GM23338 (cell line): ENCODE results near the gene DNAI2. TPM values are rescaled to one million over a fixed set of nuclear protein-coding genes. Genes with fewer than 3 reads are reported as not detected.

Source experiments
- ATAC-seq: fragments of 200-7000 bp; cut with Tn5 transposase; 3 replicates; pipeline ENCODE4 v1.9.1; 2020
- DNase-seq: peaks from one replicate; pipeline ENCODE4 v3.0.0-alpha.2; 2015; ENCODE audit warnings: low spot score
- H2AFZ ChIP-seq: fragments of 200-600 bp; sonication (generic); 2 replicates; pipeline ENCODE4 v1.8.0; 2016; ENCODE audit warnings: antibody characterized with exemption, mild to moderate bottlenecking, moderate library complexity
- H3F3A ChIP-seq: fragments of 200-600 bp; sonication (generic); replicated peaks from 2 replicates; pipeline ENCODE4 v1.8.0; 2017; ENCODE audit warnings: antibody characterized with exemption, mixed run types, low read depth
- H3K27ac ChIP-seq: fragments of 200-600 bp; sonication (generic); 2 replicates; pipeline ENCODE4 v1.6.1; 2016; ENCODE audit warnings: low read depth
- H3K27me3 ChIP-seq: fragments of 200-600 bp; sonication (generic); 2 replicates; pipeline ENCODE4 v1.8.0; 2016; ENCODE audit warnings: mild to moderate bottlenecking, mixed run types, moderate library complexity; ENCODE audit not compliant: insufficient read depth
- H3K36me3 ChIP-seq: fragments of 200-600 bp; sonication (generic); 2 replicates; pipeline ENCODE4 v1.8.0; 2016; ENCODE audit warnings: mild to moderate bottlenecking; ENCODE audit not compliant: insufficient read depth
- H3K4me1 ChIP-seq: fragments of 200-600 bp; sonication (generic); 2 replicates; pipeline ENCODE4 v1.8.0; 2016; ENCODE audit warnings: mild to moderate bottlenecking, moderate library complexity; ENCODE audit not compliant: insufficient read depth
- H3K4me2 ChIP-seq: fragments of 200-600 bp; sonication (generic); 2 replicates; pipeline ENCODE4 v1.7.1; 2017; ENCODE audit warnings: mixed run types
- H3K4me3 ChIP-seq: fragments of 200-600 bp; sonication (generic); 2 replicates; pipeline ENCODE4 v1.6.1; 2016; ENCODE audit warnings: mixed run types
- H3K79me2 ChIP-seq: fragments of 200-600 bp; sonication (generic); replicated peaks from 2 replicates; pipeline ENCODE4 v1.8.0; 2017; ENCODE audit warnings: mild to moderate bottlenecking; ENCODE audit not compliant: insufficient read depth
- H3K9me2 ChIP-seq: fragments of 200-600 bp; sonication (generic); 2 replicates; pipeline ENCODE4 v1.8.0; 2017; ENCODE audit not compliant: insufficient read depth
- H4K20me1 ChIP-seq: fragments of 200-600 bp; sonication (generic); replicated peaks from 2 replicates; pipeline ENCODE4 v1.8.0; 2017; ENCODE audit warnings: mild to moderate bottlenecking; ENCODE audit not compliant: insufficient read depth
- H3K27ac Mint-ChIP-seq: 2 replicates; pipeline ENCODE4 v1.8.0; 2020; ENCODE audit warnings: inconsistent platforms, mild to moderate bottlenecking, moderate library complexity, mixed read lengths
- H3K27me3 Mint-ChIP-seq: 3 replicates; pipeline ENCODE4 v1.8.0; 2022; ENCODE audit warnings: low read depth, mild to moderate bottlenecking, moderate library complexity, mixed read lengths, inconsistent platforms; ENCODE audit not compliant: insufficient read depth, poor library complexity
- H3K36me3 Mint-ChIP-seq: 3 replicates; pipeline ENCODE4 v1.8.0; 2021; ENCODE audit warnings: low read depth, mild to moderate bottlenecking, inconsistent platforms, moderate library complexity, mixed read lengths
- H3K4me1 Mint-ChIP-seq: 3 replicates; pipeline ENCODE4 v1.8.0; 2020; ENCODE audit warnings: mild to moderate bottlenecking, inconsistent platforms, mixed read lengths
- H3K4me3 Mint-ChIP-seq: 3 replicates; pipeline ENCODE4 v1.8.0; 2021; ENCODE audit warnings: moderate library complexity, mild to moderate bottlenecking, inconsistent platforms, mixed read lengths
- H3K9me3 Mint-ChIP-seq: 3 replicates; pipeline ENCODE4 v1.8.0; 2020; ENCODE audit warnings: moderate library complexity, mild to moderate bottlenecking, inconsistent platforms, mixed read lengths
- CREB1 ChIP-seq: fragments of 250-450 bp; sonication (Bioruptor Pico); IDR thresholded peaks from 2 replicates; pipeline ENCODE4 v1.5.0; 2020; ENCODE audit warnings: low read depth, mild to moderate bottlenecking, moderate library complexity
- EZH2phosphoT487 ChIP-seq: fragments of 200-600 bp; sonication (generic); IDR thresholded peaks from one replicate; pipeline ENCODE4 v1.8.1; 2018; ENCODE audit warnings: antibody characterized with exemption; ENCODE audit not compliant: unreplicated experiment
- JUNB ChIP-seq: IDR thresholded peaks from one replicate; pipeline ENCODE4 v1.6.1; 2016; ENCODE audit warnings: antibody characterized with exemption; ENCODE audit not compliant: unreplicated experiment
- NANOG ChIP-seq: IDR thresholded peaks from 2 replicates; pipeline ENCODE4 v1.6.1; 2016; ENCODE audit warnings: antibody characterized with exemption, borderline replicate concordance
- POLR2AphosphoS5 ChIP-seq: IDR thresholded peaks from 2 replicates; pipeline ENCODE4 v1.6.1; 2016; ENCODE audit warnings: antibody characterized with exemption, low read depth
- STAT1 ChIP-seq: IDR thresholded peaks from one replicate; pipeline ENCODE4 v1.6.1; 2016; ENCODE audit warnings: antibody characterized with exemption; ENCODE audit not compliant: unreplicated experiment
- ZNF114 ChIP-seq: fragments of 250-450 bp; sonication (Bioruptor Pico); IDR thresholded peaks from 2 replicates; pipeline ENCODE4 v1.5.0; 2020; ENCODE audit warnings: mild to moderate bottlenecking, moderate library complexity
- ZNF331 ChIP-seq: fragments of 250-450 bp; sonication (Bioruptor Pico); IDR thresholded peaks from 2 replicates; pipeline ENCODE4 v1.5.0; 2020; ENCODE audit warnings: low read depth, mild to moderate bottlenecking, moderate library complexity
- polyA plus RNA-seq: library from polyadenylated mRNA; unstranded; fragments of >200 nt; fragmentation: Nextera tagmentation; extraction: Ambion mirVana; gene quantifications from 2 replicates; pipeline ENCODE4 v1.2.1, GENCODE V29; 2016
- total RNA-seq: library from RNA; depleted of rRNA; stranded (reverse); fragments of >200 nt; shearing (Covaris generic); gene quantifications from 2 replicates; pipeline ENCODE4 v1.2.3, GENCODE V29; 2014
- TF ChIP-seq, protein P1 (sequence below), 2 experiments: fragments of 200-600 bp in 1 of 2; sonication (generic) in 1 of 2; conservative IDR thresholded peaks; 2 replicates each; pipeline versions ENCODE4 v1.5.1 to v1.6.1; 2016 to 2017; ENCODE audit warnings: antibody characterized with exemption in 2 of 2, low read depth in 2 of 2, mild to moderate bottlenecking in 2 of 2, moderate library complexity in 1 of 2
- TF ChIP-seq, protein P2 (sequence below): IDR thresholded peaks from 2 replicates; pipeline ENCODE4 v1.6.1; 2016; ENCODE audit warnings: antibody characterized with exemption
- TF ChIP-seq, protein P3 (sequence below): IDR thresholded peaks from one replicate; pipeline ENCODE4 v1.6.1; 2018; ENCODE audit warnings: antibody characterized with exemption; ENCODE audit not compliant: unreplicated experiment

Gene DNAI2
- total and polyA plus RNA-seq, 2 experiments from 2014 or later: 0.21 TPM; not detected in 1

DNA sequence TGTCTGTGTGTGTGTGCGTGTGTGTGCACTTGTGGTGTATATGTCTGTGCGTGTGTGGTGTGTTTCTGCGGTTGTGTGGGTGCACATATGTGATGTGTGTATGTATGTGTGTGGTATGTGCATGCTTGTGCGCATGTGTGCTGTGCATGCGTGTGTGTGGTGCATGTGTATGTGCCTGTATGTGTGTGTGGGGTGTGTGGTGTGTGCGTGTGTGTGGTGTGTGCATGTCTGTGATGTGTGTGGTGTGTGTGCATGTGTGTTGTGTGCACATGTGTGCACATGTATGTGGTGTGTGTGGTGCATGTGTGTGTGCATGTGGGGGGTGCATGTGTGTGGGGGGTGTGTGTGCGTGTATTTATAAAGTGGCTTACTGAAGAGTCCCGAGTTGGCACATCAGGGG, 23.0 kb upstream of the DNAI2 start:
- Histone ChIP-seq H3K9me2 (no peaks in the 10 kb centered on the region), H3K27ac (no peak overlapping the region), H3F3A (no peaks in the 10 kb centered on the region), H3K36me3 (no peaks in the 10 kb centered on the region), H3K27me3 (no peaks in the 10 kb centered on the region), H3K4me3 (no peak overlapping the region), H4K20me1 (no peaks in the 10 kb centered on the region), H3K4me1 (no peaks in the 10 kb centered on the region), H3K79me2 (no peaks in the 10 kb centered on the region), H2AFZ (no peak overlapping the region), H3K4me2 (no peak overlapping the region)
- Mint-ChIP-seq H3K27me3 (peaks cover 17% of the 10 kb centered on the region), H3K9me3 (peaks cover 15% of the 10 kb centered on the region), H3K27ac (no peak overlapping the region), H3K4me1 (peaks cover 5% of the 10 kb centered on the region), H3K36me3 (peaks cover 11% of the 10 kb centered on the region), H3K4me3 (no peak overlapping the region)
- TF ChIP-seq CREB1 (CRISPR knock-in tag): no peak
- no peak for DNase-seq
- no peak for ATAC-seq

- ATAC-seq: no peak
- H3K27ac ChIP-seq: no peak overlapping the region
- H3K4me3 ChIP-seq: no peak overlapping the region
- Mint-ChIP-seq H3K27ac (no peak overlapping the region), H3K36me3 (peaks cover 6% of the 10 kb centered on the region), H3K27me3 (peaks cover 16% of the 10 kb centered on the region), H3K4me1 (peaks cover under 1% of the 10 kb centered on the region), H3K9me3 (peaks cover 9% of the 10 kb centered on the region), H3K4me3 (no peak overlapping the region)
- no peaks in the 10 kb centered on the region for H3F3A ChIP-seq
- no peaks in the 10 kb centered on the region for H3K36me3 ChIP-seq
- no peak overlapping the region for H3K4me2 ChIP-seq
- H3K27me3 ChIP-seq: no peaks in the 10 kb centered on the region
- H2AFZ ChIP-seq: no peak overlapping the region
- no peak for DNase-seq
- no peaks in the 10 kb centered on the region for H3K9me2 ChIP-seq
- TF ChIP-seq, protein P1, sequence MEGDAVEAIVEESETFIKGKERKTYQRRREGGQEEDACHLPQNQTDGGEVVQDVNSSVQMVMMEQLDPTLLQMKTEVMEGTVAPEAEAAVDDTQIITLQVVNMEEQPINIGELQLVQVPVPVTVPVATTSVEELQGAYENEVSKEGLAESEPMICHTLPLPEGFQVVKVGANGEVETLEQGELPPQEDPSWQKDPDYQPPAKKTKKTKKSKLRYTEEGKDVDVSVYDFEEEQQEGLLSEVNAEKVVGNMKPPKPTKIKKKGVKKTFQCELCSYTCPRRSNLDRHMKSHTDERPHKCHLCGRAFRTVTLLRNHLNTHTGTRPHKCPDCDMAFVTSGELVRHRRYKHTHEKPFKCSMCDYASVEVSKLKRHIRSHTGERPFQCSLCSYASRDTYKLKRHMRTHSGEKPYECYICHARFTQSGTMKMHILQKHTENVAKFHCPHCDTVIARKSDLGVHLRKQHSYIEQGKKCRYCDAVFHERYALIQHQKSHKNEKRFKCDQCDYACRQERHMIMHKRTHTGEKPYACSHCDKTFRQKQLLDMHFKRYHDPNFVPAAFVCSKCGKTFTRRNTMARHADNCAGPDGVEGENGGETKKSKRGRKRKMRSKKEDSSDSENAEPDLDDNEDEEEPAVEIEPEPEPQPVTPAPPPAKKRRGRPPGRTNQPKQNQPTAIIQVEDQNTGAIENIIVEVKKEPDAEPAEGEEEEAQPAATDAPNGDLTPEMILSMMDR (conservative IDR thresholded peaks at IDR 0.05; ENCODE audit: low read depth in 2 of 2): no peak
- TF ChIP-seq CREB1 (CRISPR knock-in tag): no peak
- TF ChIP-seq POLR2AphosphoS5: no peak
- TF ChIP-seq, protein P2, sequence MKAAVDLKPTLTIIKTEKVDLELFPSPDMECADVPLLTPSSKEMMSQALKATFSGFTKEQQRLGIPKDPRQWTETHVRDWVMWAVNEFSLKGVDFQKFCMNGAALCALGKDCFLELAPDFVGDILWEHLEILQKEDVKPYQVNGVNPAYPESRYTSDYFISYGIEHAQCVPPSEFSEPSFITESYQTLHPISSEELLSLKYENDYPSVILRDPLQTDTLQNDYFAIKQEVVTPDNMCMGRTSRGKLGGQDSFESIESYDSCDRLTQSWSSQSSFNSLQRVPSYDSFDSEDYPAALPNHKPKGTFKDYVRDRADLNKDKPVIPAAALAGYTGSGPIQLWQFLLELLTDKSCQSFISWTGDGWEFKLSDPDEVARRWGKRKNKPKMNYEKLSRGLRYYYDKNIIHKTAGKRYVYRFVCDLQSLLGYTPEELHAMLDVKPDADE: no peak
- no peak for TF ChIP-seq JUNB
- no peak for TF ChIP-seq STAT1
- TF ChIP-seq EZH2phosphoT487: no peak
- no peak for TF ChIP-seq NANOG
- no peak for TF ChIP-seq ZNF114 (CRISPR knock-in tag)
- TF ChIP-seq, protein P3, sequence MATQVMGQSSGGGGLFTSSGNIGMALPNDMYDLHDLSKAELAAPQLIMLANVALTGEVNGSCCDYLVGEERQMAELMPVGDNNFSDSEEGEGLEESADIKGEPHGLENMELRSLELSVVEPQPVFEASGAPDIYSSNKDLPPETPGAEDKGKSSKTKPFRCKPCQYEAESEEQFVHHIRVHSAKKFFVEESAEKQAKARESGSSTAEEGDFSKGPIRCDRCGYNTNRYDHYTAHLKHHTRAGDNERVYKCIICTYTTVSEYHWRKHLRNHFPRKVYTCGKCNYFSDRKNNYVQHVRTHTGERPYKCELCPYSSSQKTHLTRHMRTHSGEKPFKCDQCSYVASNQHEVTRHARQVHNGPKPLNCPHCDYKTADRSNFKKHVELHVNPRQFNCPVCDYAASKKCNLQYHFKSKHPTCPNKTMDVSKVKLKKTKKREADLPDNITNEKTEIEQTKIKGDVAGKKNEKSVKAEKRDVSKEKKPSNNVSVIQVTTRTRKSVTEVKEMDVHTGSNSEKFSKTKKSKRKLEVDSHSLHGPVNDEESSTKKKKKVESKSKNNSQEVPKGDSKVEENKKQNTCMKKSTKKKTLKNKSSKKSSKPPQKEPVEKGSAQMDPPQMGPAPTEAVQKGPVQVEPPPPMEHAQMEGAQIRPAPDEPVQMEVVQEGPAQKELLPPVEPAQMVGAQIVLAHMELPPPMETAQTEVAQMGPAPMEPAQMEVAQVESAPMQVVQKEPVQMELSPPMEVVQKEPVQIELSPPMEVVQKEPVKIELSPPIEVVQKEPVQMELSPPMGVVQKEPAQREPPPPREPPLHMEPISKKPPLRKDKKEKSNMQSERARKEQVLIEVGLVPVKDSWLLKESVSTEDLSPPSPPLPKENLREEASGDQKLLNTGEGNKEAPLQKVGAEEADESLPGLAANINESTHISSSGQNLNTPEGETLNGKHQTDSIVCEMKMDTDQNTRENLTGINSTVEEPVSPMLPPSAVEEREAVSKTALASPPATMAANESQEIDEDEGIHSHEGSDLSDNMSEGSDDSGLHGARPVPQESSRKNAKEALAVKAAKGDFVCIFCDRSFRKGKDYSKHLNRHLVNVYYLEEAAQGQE: no peak
- TF ChIP-seq ZNF331 (CRISPR knock-in tag): no peak
- H3K4me1 ChIP-seq: no peaks in the 10 kb centered on the region
- H3K79me2 ChIP-seq: no peaks in the 10 kb centered on the region
- no peaks in the 10 kb centered on the region for H4K20me1 ChIP-seq
Observed at GRCh38 chr17:74251569-74251968, 22.5 kb upstream of the DNAI2 start.
